HFF-Myc (cell line): Measurements from ENCODE around the gene GRB10.

Experiments
- DNase-seq: peaks from one replicate; pipeline ENCODE4 v3.0.0-alpha.2; 2011; ENCODE audit warnings: low read depth; ENCODE audit errors: extremely low read depth
- H3K4me3 ChIP-seq: replicated peaks from 2 replicates; pipeline ENCODE4 v1.5.1; 2011; ENCODE audit warnings: low read depth, mild to moderate bottlenecking, control low read depth, low read length
- CTCF ChIP-seq: IDR thresholded peaks from 2 replicates; pipeline ENCODE4 v1.5.1; 2012; ENCODE audit warnings: mild to moderate bottlenecking, low read depth, low read length, control low read depth; ENCODE audit errors: missing control alignments

Gene GRB10

DNA sequence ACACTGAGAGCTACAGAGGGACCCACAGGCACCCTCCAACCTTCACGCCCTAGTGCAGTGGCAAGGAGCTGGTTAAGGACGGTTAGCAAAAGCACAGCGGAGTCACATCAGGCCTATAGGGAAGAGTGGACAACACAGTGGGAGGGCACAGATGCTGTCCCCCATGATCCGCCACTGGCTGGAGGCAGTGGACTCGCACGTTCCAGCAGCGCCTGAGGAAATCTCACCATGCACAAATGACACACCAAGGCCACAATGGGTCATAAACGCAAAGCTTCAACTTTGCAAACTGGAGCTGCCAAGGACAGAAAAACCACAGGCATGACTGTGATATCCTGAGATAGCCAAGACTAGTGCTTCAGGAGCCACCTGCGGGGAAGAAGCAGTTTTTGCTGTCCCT lies 58.8 kb downstream of the GRB10 start:
- no peak for DNase-seq
- no peak overlapping the region for H3K4me3 ChIP-seq
- no peak for TF ChIP-seq CTCF

DNA sequence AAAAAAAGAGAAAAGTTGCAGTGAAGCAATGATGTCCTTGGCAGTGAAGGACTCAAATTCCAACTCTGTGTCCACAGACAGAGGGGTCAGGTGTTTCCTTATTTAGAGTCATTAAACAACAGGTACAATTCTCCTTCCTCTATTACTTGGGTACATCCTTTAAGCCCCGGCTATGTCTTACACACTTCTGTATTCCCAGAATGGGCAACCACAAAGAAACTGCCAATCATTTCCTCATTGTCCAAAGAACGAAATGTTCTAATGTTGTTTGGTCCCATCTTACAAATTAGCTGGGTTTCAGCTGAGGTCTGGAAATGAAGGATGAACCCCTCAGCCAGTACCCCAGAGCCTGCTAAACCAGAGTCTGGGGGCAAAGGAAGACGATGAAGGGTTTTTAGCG lies 59.5 kb downstream of the GRB10 start:
- DNase-seq: no peak
- no peak overlapping the region for H3K4me3 ChIP-seq
- no peak for TF ChIP-seq CTCF

DNA sequence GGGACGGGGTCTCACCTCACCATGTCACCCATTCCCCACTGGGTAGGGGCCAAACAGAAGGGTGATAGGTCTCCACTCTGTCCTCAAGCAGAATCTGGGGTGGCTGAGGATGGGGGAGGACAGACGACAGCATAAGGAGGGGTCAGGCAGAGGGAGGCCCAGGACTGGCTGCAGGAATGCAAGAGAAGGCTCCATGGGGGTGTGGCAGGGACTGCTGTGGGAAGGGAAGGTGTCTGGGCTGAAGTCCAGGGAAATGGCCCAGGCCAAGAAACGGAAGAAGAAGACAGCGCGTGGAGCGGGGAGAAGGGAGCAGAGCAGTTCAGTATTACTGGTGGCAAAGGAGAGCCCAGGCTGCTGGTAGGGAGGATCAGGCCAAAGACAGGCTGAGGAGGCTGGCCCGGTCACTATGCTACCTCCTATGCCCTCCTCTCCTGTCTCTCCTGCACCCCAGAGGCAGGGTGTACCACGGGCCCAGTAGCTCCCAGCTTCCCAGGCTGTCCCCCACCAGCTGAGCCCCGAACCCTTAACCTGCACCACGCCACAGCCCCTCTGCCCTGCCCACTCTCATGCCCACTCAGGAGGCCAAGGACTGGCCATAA lies 60.9 kb downstream of the GRB10 start:
- no peak overlapping the region for H3K4me3 ChIP-seq
- TF ChIP-seq CTCF: no peak
- no peak for DNase-seq

GRCh38 chr7:50721160-50721559 lies 61.5 kb downstream of the GRB10 start:
- no peak for TF ChIP-seq CTCF
- DNase-seq: no peak
- H3K4me3 ChIP-seq: no peak overlapping the region

DNA sequence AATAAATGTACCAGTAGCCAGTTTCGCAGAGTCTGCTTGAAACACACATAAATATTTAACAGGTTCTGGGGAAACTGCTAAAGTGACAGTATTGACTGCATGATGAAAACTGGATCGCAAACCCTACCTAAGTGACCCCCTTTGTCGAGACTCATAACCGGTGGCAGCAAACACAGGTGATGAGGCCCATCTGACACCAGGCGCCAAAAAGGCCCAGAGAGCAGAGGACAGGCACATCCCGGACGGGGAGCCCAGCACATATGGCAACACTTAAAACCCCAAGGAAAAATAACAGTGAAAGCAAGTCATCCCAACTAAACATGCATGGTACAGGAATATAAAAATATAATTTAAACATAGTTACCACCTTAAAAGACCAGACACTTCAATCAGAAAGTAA lies 62.4 kb downstream of the GRB10 start:
- no peak for TF ChIP-seq CTCF
- DNase-seq: no peak
- no peak overlapping the region for H3K4me3 ChIP-seq

DNA sequence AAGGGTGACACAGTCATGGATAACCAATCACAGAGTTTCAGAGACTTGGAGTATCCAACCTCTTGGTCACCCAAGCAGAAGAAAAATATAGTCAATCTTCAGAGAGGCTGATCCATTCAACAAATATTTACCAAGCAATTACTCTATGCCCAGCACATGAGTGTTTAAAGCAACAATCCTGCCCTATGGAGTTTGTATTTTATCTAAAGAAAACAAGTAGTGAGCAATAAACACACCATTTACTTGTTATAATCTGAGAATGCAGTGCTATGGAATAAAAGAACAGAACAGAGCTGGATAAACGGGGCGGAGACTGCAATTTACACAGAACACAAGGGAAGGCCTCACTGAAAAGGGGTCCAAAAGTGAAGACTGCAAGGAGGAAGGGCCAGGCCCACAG lies 63.8 kb downstream of the GRB10 start:
- no peak for DNase-seq
- no peak for TF ChIP-seq CTCF
- H3K4me3 ChIP-seq: no peak overlapping the region

- H3K4me3 ChIP-seq: no peak overlapping the region
- DNase-seq: no peak
- no peak for TF ChIP-seq CTCF
Measured at GRCh38 chr7:50718311-50718710, 64.4 kb downstream of the GRB10 start.
